Measurements from ENCODE around the gene LRRC28.

Gene LRRC28

GRCh38 chr15:99424978-99425656, 173.8 kb downstream of the LRRC28 start:
- DNase-seq, result no peak

- DNase-seq, result peak; percentile 9
Measured at GRCh38 chr15:99425657-99426301, 174.5 kb downstream of the LRRC28 start.

GRCh38 chr15:99426431-99427105, 175.3 kb downstream of the LRRC28 start:
- no peak for DNase-seq

GRCh38 chr15:99427210-99427609, 175.9 kb downstream of the LRRC28 start:
- DNase-seq, result no peak

GRCh38 chr15:99427668-99428361, 176.5 kb downstream of the LRRC28 start:
- no peak for DNase-seq

GRCh38 chr15:99429681-99430081, 178.4 kb downstream of the LRRC28 start:
- no peak for DNase-seq

GRCh38 chr15:99430881-99431401, 179.7 kb downstream of the LRRC28 start:
- DNase-seq, result no peak

GRCh38 chr15:99431661-99432091, 180.4 kb downstream of the LRRC28 start:
- no peak for DNase-seq

- no peak for DNase-seq
Measured at GRCh38 chr15:99432271-99433025, 181.2 kb downstream of the LRRC28 start.

- no peak for DNase-seq
Measured at GRCh38 chr15:99433026-99433756, 181.9 kb downstream of the LRRC28 start.

GRCh38 chr15:99433757-99434450, 182.6 kb downstream of the LRRC28 start:
- peak; percentile 10 for DNase-seq

GRCh38 chr15:99434506-99435112, 183.3 kb downstream of the LRRC28 start:
- no peak for DNase-seq

GRCh38 chr15:99435113-99435695, 183.9 kb downstream of the LRRC28 start:
- DNase-seq, result peak; percentile 73

- no peak for DNase-seq
Measured at GRCh38 chr15:99435877-99436541, 184.7 kb downstream of the LRRC28 start.

- no peak for DNase-seq
Measured at GRCh38 chr15:99436542-99437314, 185.4 kb downstream of the LRRC28 start.

- DNase-seq, result peak; percentile 12
Measured at GRCh38 chr15:99437315-99438223, 186.3 kb downstream of the LRRC28 start.

- DNase-seq, result no peak
Measured at GRCh38 chr15:99438224-99438585, 186.9 kb downstream of the LRRC28 start.

Data from DMS53 (cell line).